ENCODE measurements around the gene RIOK3. TPM values are rescaled to one million over a fixed set of nuclear protein-coding genes. Genes with fewer than 3 reads are reported as not detected.
"Not testable (repeated sequence)": the region's sequence is repeated elsewhere in the genome, so short reads cannot be mapped to it uniquely, and the experiment has no call there.

Gene RIOK3, protein sequence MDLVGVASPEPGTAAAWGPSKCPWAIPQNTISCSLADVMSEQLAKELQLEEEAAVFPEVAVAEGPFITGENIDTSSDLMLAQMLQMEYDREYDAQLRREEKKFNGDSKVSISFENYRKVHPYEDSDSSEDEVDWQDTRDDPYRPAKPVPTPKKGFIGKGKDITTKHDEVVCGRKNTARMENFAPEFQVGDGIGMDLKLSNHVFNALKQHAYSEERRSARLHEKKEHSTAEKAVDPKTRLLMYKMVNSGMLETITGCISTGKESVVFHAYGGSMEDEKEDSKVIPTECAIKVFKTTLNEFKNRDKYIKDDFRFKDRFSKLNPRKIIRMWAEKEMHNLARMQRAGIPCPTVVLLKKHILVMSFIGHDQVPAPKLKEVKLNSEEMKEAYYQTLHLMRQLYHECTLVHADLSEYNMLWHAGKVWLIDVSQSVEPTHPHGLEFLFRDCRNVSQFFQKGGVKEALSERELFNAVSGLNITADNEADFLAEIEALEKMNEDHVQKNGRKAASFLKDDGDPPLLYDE
- polyA plus RNA-seq (ENCODE audit: insufficient read depth in 1 of 5, insufficient read length in 5 of 5, low replicate concordance in 1 of 5) = 10 to 100 TPM; 57.0 to 82.0 (median 66.2) TPM
- long read RNA-seq, donor 1, full-length matches to known transcripts = 6 of 6 reads
- long read RNA-seq, donor 1, partial matches to known transcripts = 0 of 6 reads
- long read RNA-seq, donor 1, other reads (novel, unspliced or antisense) = 0 of 6 reads
- long read RNA-seq, donor 2, full-length matches to known transcripts = 7 of 7 reads
- long read RNA-seq, donor 2, partial matches to known transcripts = 0 of 7 reads
- long read RNA-seq, donor 2, other reads (novel, unspliced or antisense) = 0 of 7 reads
- long read RNA-seq, donor 3, full-length matches to known transcripts = 3 of 23 reads
- long read RNA-seq, donor 3, partial matches to known transcripts = 20 of 23 reads
- long read RNA-seq, donor 3, other reads (novel, unspliced or antisense) = 0 of 23 reads
- long read RNA-seq, donor 4, full-length matches to known transcripts = 5 of 14 reads
- long read RNA-seq, donor 4, partial matches to known transcripts = 9 of 14 reads
- long read RNA-seq, donor 4, other reads (novel, unspliced or antisense) = 0 of 14 reads
- long read RNA-seq, donor 5, full-length matches to known transcripts = 8 of 22 reads
- long read RNA-seq, donor 5, partial matches to known transcripts = 14 of 22 reads
- long read RNA-seq, donor 5, other reads (novel, unspliced or antisense) = 0 of 22 reads
- long read RNA-seq, donor 6, full-length matches to known transcripts = 17 of 22 reads
- long read RNA-seq, donor 6, partial matches to known transcripts = 5 of 22 reads
- long read RNA-seq, donor 6, other reads (novel, unspliced or antisense) = 0 of 22 reads
- long read RNA-seq, donor 7, full-length matches to known transcripts = 4 of 46 reads
- long read RNA-seq, donor 7, partial matches to known transcripts = 42 of 46 reads
- long read RNA-seq, donor 7, other reads (novel, unspliced or antisense) = 0 of 46 reads
- long read RNA-seq, donor 8, full-length matches to known transcripts = 1 of 1 reads
- long read RNA-seq, donor 8, partial matches to known transcripts = 0 of 1 reads
- long read RNA-seq, donor 8, other reads (novel, unspliced or antisense) = 0 of 1 reads

DNA sequence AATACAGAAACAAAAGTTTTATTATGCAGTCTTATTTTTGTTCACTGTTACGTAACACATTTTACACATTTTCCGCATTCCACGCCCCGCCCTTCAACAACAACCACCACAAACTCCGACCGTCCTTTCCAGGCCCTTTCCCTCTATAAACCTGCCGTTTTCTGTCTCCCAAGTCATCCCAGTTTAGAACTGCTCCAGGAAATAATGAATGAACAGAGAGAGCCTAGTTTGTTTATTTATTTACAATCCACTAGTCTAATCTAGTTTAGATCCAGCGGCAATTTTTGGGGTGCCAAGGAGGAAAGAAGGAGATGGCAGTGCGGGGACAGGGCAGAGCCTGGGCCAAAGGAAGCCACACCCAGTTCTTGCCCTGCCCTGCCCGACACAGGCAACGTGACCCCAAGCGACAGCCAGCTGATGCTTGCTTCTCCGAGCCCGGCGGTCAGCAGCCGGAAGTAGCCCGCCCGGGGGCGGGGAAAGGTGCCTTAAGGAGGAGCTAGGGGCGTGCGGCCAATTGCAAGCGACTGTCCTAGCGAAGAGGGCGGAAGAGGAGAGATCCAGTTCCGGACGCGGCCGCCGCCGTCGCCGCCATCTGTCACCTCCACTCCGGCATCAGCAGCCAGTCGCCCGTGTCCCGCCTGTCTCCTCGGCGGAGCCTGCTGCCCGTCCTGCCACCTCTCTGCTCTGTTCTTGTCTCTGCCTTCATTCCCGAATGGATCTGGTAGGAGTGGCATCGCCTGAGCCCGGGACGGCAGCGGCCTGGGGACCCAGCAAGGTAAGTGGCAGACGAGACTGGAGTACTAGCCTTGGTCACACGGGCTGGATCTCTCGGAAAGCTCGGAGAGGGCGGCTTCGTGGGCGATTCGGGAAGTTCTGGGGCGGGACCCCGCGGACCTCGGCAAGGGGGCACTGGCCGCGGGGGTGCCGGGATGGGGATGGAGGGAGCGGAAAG lies at the start of gene RIOK3:
Gene RIOK3 (plus strand): TSS at position 560 of the 952 bp plus-strand sequence. CDS start 153 bp downstream, at position 713.
- DNase-seq = peak; percentile 94 to 96

DNA sequence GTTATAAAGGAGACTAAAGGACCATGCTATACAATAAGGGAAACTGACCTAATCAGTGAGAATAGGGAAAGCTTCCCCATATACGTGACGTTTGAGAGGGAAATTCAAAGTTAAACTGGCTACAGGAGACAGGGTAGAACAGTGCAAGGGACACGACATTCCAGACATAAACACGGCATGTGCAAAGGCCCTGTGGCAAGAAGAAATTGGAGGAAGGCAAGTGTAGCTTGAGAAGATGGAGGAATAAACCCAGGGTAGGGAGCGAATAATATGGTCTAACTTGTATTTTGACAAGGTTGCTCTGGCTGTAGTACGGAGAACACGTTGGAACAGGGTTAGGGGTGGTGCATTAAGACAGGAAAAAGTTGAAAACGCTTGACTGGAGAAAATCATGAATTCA lies 49.8 kb upstream of the RIOK3 start:
- no peak for DNase-seq

DNA sequence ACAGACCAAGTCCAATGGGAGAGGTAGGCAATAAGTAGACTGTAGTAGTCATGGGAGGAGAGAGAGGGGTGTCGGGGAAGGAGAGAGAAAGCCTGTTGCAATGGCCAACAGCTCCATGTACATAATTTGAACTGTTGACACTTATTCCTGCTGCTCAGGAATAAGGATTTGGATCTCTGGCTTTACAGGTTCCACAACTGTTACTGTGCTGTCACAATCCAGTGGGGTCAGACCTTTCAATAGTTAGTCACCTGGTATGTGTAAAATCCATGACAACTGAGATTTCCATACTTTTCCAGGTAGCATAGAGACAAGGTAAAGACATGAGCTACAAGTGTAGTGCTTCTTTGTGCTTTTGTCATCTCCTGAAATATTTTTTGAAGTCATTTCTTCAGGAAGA lies 47.5 kb upstream of the RIOK3 start:
- DNase-seq = no peak

DNA sequence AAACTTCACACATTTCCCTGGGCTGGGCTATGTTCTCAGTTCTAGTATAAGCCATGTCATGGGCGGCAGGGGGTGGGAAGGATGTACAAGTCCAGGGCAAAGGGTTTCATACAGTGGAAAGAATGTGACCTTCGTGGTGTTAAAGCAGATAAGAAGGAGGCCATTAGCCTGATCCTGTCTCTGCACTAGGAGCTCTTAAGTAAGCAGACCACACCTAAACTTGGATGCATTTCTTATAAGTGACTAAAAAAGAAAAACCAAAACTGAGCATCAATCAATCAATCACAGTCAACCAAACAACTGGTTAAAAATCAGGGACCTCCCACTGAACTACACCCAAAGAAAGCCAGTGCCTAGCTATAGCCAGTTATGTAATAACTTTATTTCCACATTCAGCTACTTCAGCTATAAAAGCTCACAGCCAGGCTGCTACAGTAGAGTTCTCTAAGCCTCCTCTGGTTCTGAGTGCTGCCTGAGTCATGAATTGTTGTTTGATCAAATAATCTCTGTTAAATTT lies 46.8 kb upstream of the RIOK3 start:
- no peak for DNase-seq

DNA sequence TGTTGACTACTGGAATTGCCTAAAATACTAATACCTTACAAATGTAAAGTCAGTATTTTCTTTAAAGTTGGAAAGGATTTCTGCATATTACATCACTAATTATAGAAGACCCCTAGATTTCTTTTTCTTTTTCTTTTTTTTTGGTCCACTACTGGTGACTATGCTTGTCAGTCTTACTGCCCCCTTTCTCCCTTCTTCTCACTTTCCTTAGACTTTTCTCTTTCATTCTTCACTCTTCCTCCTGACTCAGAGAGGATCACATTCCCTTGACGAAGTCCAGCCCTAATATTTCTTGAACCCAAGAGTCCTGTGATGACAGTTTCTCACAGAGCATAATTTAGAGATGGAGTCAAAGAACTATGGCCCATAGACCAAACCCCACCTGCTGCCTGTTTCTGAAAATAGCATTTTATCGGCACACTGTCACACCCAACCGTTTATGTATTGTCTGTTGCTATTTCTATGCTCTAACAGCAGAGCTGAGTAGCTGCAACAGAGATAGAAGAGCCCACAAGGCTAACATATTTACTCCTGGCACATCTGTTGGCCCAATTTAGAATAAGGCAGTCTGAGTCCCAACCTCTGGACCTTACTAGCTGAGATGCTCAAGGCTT lies 40.6 kb upstream of the RIOK3 start:
- no peak for DNase-seq

GRCh38 chr18:23415515-23415914 lies 37.6 kb upstream of the RIOK3 start:
- DNase-seq = no peak

DNA sequence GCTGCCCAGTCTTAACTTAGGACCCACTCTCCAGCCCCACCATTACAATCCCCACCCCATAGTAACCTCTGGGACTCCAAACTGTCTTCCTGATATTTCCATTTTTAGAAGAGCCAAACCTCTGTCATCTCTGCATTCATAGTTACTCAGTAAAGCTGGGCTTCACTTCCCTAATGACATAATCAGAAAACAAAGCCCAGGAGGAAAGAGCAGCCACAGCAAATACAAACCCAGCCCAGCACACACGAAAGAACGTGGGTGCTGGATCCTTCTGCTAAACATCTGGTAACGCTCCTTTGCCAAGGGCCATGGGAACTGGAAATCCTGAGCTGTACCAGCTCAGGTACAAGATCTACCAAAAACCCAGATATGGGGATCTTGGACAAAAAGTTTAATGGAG lies 36.8 kb upstream of the RIOK3 start:
- DNase-seq = no peak

- no peak for DNase-seq
These were observed 31.8 kb upstream of the RIOK3 start for GRCh38 chr18:23421277-23421676.

GRCh38 chr18:23422751-23423418 lies 30.2 kb upstream of the RIOK3 start:
- no peak for DNase-seq

- no peak for DNase-seq
These were observed 28.5 kb upstream of the RIOK3 start for GRCh38 chr18:23424616-23425015.

- DNase-seq = no peak
These were observed 24.3 kb upstream of the RIOK3 start for GRCh38 chr18:23428821-23429220.

DNA sequence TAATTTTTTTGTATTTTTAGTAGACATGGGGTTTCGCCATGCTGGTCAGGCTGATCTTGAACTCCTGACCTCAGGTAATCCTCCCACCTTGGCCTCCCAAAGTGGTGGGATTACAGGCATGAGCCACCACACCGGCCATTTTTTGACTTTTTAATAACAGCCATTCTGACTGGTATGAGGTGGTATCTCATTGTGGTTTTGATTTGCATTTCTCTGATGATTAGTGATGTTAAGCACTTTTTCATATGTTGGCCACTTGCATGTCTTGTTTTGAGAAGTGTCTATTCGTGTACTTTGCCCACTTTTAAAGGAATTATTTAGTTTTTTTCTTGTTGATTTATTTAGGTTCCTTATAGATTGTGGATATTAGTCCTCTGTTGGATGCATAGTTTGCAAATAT lies 23.5 kb upstream of the RIOK3 start:
- DNase-seq = not testable (repeated sequence)

GRCh38 chr18:23433360-23433759 lies 19.7 kb upstream of the RIOK3 start:
- DNase-seq = no peak

GRCh38 chr18:23437357-23438045 lies 15.6 kb upstream of the RIOK3 start:
- DNase-seq = peak; percentile 69 to 72

- no peak for DNase-seq
These were observed 15.1 kb upstream of the RIOK3 start for GRCh38 chr18:23438046-23438377.

DNA sequence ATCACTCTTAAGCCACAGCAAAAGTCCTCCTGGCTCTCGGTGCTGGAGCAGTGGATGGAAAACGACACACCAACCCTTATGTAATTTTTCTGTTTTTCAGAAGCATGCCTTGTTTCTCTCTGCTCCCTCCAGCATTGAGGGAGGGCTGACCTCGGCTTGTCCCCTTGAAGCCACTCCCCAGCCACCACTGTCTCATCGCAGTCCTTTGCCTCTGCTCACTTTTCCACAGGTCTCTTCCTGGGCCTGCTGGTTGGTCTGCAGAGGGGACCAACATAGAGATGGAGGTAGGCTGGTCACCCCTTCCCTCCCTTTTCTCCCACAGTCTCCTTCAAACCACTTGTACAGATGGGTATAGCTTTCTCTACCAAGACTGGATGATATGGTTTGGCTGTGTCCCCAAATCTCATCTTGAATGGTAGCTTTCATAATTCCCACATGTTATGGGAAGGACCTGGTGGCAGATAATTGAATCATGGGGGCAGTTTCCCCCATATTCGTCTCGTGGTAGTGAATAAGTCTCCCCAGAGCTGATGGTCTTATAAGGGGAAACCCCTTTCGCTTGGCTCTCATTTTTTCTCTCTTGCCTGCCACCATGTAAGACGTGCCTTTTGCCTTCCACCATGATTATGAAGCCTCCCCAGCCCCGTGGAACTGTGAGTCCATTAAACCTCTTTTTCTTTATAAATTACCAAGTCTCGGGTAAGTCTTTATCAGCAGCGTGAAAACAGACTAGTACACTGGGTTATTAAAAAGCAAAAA lies 14.3 kb upstream of the RIOK3 start:
- no peak for DNase-seq

GRCh38 chr18:23440131-23440530 lies 13.0 kb upstream of the RIOK3 start:
- no peak for DNase-seq

All from right lung (tissue), 10 donors.